HL-60/S4 treated with retinoic acid at 250 ng/mL for 4 days and 3 days (cell line): ENCODE data around the gene CCDC77.
"Not testable (repeated sequence)": the region's sequence is repeated elsewhere in the genome, so short reads cannot be mapped to it uniquely, and the experiment has no call there.

Experiments used
- in situ Hi-C: fragments of 300-500 bp; cut with MboI; formaldehyde crosslinking; loops from 2 replicates; pipeline ENCODE4 v1.7.0; 2022; ENCODE audit warnings: low sequenced_read_pairs

Gene CCDC77

DNA sequence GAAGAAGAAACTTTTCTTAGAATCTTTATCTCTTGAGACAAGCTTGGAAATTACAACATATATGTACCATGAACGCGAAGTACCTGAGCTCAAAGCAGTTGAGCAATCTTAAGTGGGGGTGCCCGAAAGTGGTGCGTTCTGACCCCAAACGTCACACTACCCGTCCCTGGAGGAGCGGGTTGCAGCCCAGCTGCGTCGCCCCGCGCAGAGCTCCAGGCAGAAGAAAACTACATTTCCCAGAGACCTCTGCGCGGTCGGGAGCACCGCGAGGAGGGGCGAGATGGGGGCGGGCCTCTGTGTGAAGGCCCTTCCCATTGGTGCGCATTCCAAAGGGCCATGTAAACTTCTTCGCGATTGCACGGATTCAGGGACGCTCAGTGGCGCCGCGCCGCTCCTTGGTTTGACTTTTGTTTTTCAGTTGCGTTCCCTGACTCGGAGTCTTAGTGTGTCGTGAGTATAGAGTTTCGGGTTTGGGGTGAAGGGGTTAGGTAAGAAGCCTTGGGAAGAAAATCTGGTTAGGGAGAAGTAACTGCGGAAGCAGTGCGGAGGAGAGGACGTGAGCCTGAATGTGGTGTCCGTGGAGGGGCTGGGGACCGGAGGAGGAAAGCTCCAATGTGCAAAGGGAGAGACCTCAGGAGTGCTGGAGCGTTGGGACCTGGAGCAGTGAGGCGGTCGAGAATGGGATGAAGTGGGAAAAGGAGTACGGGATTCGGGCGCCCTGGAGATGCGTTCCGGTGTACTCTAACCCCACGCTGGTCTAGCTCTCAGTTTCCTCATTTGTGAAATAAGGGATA is at the start of gene CCDC77:
CCDC77 (plus strand) TSS at position 410 of the 794 bp plus-strand sequence. CDS start 7,740 bp downstream, outside the sequence.
- in situ Hi-C loops: no loop called here

DNA sequence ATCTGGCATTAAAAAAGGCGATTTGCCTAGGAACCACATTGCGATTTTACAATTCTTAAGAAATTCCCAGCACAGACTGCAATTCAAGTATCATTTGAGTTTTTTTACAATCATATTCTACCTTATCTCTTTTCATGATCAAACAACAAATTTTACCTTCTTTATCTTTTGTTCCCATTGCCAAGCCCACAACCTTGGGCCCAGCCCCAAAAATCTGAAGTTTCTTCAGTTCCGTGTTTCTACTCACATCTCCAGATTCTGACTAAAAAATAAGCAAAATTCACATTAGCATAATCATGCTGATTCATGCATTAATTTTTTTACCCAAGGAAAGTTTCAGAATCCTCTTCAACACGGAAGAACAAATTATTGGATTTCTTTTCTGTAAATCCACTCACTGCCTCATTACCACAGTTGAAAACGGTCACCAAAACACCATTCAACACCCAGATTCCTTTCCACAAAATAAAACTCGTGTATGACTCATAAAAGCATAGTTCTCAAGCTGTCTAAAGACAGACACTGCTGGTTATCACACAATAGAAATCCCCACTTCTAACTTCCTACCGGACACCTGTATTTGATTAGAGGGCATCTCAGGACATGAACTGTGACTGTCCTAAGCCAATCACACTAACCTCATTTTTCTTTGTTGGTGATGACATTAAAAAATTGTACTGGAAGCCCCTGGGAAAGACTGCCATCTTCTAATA is 45.0 kb upstream of the CCDC77 start:
- in situ Hi-C loops: no loop called here

DNA sequence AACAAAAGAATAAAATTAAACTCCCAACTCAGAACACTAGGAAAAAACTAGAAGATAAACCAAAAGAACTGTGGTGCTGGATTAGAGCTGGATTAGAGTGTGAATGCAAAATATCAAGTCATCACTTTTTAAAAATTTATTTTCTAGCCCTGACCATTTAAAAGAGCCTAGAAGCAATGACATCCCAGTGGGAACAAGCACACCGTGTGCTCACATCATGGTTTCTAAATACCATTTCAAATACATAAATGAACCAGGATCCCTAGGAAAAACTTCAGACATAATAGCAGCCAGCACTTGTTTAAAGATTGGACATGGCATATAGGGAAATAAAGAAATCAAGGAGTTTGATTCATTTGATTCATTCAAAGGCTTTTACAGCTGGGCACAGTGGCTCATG is 42.4 kb upstream of the CCDC77 start:
- in situ Hi-C loops: no loop called here

DNA sequence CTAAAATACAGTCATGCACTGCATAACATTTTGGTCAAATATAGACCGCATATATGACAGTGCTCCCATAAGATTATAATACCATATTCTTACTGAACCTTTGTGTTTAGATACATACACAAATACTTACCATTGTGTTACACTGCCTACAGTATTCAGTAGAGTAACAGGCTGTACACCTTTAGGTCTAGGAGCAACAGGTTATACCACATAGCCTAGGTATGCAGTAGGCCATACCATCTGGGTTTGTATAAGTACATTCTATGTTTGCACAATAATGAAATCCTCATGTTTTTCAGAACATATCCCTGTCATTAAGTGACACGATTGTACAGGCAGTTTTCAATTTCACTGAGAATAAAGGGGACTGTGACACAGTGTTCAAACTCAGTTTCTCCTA is 34.6 kb upstream of the CCDC77 start:
- in situ Hi-C loops: no loop called here

DNA sequence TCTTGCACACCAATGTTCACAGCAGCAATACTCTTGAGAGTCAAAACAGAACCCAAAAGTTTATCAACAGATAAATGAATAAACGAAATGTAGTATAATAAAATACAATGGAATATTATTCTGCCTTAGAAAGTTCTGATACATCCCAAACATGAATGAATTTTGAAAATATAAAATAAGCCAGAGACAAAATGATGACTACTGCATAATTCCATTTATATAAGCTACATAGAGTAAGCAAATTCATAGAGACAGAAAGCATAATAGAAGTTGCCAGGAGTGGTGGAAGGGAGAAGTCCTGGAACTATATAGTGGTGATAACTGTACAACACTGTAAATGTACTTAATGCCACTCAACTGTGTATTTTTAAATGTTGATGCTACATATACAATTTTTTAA is 33.5 kb upstream of the CCDC77 start:
- in situ Hi-C loops: no loop called here

DNA sequence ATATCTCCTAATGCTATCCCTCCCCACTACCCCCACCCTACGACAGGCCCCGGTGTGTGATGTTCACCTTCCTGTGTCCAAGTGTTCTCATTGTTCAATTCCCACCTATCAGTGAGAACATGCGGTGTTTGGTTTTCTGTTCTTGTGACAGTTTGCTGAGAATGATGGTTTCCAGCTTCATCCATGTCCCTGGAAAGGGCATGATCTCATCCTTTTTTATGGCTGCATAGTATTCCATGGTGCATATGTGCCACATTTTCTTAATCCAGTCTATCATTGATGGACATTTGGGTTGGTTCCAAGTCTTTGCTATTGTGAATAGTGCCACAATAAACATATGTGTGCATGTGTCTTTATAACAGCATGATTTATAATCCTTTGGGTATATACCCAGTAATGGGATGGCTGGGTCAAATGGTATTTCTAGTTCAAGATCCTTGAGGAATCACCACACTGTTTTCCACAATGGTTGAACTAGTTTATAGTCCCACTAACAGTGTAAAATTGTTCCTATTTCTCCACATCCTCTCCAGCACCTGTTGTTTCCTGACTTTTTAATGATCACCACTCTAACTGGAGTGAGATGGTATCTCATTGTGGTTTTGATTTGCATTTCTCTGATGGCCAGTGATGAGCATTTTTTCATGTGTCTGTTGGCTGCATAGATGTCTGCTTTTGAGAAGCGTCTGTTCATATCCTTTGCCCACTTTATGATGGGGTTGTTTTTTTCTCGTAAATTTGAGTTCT is 30.5 kb upstream of the CCDC77 start:
- in situ Hi-C loops: not testable (repeated sequence)

DNA sequence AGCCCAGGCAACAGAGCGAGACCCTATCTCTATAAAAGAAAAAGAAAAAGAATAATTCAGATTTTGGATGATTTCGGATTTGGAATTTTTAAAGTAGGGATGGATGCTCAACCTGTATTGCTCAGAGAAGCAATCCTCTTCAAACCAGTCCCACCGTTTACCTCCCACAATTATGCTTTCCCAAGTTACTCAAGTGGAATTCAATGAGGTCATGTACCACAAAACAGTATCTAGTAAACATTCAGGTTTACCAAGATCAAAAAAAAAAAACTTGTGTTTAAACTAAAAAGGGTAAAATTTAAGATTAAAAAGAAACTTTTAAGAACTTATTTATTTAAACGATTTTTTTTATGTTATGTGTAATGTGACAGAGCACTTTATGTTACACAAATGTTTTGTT is 14.8 kb upstream of the CCDC77 start:
- in situ Hi-C loops: no loop called here

DNA sequence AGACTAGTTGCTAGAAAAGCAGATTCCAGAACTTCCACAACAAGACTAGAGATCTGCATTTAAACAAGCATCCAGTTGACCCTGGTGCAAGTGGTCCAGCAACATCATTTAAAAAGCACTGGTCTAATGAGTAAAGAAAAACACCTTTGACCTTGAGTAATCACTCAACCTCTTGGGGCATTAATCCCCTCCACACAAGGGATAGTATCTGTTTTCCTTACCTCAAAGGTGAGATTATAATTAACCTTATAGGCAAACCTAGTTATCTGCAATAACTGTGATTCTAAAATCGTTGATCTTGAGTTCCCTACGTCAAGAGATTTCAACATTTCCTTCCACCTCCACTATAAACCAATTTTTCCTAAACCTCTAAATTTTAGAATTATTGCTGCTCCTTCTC is 13.4 kb upstream of the CCDC77 start:
- in situ Hi-C loops: no loop called here

DNA sequence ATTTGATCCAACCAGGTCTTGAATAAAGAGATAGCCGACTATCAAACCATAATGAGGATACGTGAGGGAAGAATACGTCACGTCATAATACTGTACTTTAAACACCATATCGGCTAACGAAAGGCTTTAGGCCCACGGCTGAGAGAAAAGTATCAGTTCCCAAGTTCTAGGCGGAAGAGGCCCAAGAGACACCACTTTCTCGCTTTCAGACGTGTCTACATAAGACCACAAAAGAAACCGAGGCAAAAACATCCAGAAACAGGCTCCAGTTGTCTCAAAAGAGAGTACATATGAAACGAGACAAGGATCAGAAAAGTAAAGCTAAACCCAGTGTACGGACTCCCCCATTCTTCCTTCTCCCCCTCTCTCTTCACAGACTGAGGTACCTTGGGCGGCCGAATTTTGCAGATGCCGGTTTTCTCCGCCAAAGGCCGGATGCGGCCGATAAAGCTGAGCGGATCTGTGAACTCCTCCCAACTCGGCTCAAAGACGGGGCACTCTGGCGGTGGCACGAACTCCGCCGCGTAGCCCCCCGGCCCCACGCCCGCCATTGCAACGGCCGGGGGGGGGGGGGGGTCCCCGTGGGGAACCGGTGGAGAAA is 12.8 kb upstream of the CCDC77 start:
- in situ Hi-C loops: no loop called here

DNA sequence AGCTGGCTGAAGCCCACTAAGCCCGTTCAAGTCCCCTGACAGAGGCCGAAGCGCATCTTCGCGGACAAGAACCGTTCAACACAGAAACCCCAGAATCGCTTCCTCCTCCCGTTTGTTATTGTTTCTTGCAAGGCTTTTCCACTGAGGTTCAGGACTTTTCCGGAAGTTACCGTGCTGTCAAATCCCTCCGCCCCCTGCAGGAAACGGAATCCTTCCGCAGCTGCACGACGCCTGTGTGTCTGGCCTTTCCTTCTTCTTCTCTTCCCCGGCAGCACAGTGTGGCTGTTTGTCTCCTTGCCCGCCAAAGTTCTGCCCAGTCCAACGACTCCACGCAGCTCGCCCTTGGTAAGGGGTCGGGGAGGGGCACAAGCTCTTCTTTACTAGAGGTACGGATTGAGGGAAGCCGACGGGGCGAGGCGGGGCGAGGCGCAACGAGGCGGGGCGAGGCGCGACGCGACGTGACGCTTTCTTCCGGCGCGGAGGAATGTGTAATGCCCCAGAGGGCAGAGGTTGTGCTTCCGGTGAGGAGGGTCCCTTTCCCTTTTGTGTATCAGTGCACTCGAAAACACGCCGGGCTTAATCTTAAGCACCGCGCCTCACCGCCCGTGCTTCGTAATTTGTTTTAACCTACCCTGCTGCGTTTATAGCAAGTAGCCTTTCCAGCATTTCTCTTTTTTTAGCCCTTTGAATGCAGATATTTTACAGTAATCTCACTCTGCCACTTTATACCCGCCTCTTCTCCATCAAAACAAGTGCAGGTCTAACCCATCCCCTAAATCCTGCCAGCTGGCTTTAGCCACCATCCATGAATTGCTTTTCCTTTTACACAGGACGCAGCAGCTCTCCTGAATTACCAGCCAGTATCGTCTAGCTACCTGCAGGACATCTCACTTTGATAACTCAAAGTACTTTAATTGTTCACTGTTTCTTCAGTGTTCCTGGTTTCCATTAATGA is 12.0 kb upstream of the CCDC77 start, which contains the start of gene KDM5A:
KDM5A (minus strand) TSS at position 179 of the 955 bp plus-strand sequence. CDS start 229 bp downstream, outside the sequence.
- in situ Hi-C loops: no loop called here

DNA sequence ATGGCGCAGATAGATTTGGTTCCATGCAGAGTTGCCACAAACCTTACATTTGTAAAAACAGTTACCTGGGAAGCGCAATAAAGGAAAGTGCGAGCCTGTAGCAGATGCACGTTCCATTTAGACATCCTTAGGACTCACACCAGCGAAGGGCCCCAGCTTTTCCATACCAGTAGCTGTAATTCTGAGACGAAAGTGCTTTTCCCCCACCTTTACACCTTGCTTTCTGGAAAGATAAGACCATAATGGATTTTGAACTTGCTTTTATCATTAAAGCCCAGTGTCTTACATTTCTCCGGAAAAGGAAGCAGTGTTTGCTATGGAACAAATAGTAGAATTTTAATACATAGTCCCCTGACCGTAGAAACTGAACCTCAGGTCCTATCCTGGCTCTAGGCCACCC is 616 bp upstream of the CCDC77 start:
- in situ Hi-C loops: no loop called here

DNA sequence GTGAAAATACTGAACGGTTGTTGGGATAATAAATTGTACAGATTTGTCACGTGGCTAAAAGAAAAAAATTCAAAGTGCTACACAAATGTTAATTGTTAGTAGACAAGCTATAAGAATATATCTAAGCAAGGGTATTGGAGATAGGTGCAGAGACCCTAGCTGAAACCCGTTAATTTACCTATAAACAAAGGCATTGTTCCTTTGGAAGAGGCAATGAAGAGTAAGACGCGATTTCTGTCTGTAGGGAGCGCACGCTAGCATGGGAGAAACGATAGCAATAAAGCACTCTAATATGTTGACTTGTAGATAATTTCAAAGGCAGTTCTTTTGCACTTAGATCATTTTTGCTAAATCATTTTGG is 565 bp downstream of the CCDC77 start:
- in situ Hi-C loops: no loop called here

DNA sequence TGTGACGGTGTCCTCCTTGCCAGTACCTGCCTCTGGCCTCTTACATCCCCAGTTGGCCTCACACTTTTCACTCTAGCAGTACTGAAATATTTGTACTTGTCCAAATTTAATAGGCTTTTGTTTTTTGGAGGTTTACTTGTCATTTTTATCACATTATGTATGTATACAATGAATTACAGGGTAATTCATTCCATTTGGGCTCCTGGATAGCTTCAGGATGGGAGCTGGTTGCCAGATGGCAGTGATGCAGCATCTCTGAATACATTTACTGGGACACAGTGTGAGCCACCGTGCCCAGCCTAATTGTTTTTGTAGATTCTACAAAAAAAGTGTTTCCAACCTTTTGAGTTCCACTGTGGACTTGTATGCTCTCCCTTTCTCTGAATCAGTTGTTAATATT is 13.4 kb downstream of the CCDC77 start:
- in situ Hi-C loops: no loop called here

DNA sequence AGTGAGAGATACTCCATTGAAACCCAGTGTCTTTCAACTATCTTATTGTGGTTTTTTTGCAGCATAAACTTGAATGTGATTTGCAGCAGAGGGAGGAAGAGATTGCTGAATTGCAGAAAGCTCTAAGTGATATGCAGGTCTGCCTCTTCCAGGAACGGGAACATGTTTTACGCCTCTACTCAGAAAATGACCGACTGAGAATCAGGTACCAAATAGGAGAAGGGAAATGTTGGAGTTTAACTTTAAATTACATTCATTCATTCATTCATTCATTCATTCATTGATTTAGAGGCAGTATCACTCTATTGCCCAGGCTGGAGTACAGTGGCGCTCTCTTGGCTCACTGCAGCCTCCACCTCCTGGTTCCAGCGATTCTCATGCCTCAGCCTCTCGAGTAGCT is 17.0 kb downstream of the CCDC77 start:
- in situ Hi-C loops: no loop called here

DNA sequence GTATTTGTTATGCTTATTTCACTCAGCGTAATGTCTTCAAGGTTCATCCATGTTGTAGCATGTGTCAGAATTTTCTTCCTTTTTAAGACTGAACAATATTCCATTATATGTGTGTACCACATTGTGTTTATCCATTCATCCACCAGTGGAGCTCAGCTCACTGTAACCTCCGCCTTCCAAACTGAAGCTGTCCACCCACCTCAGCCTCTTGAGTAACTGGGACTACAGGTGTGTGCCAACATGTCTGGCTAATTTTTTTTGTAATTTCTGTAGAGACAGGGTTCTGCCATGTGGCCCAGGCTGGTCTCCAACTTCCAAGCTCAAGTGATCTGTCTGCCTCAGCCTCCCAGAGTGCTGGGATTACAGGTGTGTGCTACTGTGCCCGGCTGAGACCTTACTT is 21.1 kb downstream of the CCDC77 start:
- in situ Hi-C loops: no loop called here

DNA sequence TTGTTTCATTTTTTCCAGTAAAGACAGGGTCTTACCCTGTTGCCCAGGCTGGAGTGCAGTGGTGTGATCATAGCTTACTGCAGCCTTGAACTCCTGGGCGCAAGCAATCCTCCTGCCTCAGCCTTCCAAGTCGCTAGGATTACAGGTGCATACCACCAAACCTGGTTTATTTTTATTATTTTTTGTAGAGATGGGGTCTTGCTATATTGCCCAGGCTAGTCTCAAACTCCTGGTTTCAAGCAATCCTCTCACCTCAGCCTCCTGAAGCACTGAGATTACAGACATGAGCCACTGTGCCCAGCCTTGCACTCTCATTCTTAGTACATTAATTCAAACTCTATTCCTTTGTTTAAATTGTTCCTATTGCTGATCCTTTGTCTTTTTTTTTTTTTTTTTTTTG is 34.3 kb downstream of the CCDC77 start:
- in situ Hi-C loops: not testable (repeated sequence)

DNA sequence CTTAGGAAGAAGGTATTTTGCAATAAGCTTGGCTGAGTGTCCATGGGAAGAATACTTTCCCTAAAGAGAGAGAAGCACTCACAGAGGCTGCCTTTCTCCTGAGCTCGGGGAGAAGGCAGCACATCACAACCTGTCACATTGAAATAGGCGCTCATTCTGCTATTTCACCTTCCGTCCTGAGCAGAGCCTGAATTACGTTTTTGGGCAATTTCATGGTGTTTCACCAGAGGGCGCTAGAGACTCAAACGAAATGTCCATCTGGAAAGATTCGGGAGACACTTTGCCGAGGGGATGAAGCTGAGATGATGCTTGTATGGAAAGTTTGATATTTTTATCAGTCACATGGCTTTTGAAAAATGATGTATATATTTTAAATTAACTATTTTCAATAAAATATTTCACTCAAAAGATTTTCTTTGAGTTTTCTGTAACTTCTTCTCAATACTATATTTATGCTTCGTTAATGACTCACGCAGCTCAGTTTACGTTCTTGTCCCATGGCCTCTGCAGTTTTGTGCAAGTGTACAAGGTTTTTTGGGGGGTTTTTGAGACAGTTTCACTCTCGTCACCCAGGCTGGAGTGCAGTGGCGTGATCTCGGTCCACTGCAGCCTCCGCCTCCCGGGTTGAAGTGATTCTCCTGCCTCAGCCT is 40.9 kb downstream of the CCDC77 start:
- in situ Hi-C loops: no loop called here

DNA sequence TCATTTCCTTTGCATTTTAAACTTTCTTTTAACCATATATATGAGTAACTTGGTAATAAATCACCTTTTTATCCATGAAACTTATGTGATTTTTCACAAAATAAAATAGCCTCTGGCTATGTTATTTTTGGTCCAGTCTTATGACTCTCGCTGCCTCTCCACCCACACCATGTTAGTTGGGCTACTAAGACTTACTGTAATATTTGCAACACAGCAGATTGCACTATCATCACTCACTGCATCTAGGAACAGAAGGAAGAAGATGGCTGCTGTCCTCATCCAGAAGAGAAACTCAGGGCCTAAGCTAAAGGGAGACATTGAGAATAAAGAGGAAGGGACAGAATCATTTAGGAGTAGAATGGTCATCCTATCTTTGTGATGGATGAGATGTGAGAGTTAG is 45.7 kb downstream of the CCDC77 start:
- in situ Hi-C loops: loop anchor here (5.0 kb wide), 1 partner anchor 105 kb away; no protein-coding TSS in a partner anchor

DNA sequence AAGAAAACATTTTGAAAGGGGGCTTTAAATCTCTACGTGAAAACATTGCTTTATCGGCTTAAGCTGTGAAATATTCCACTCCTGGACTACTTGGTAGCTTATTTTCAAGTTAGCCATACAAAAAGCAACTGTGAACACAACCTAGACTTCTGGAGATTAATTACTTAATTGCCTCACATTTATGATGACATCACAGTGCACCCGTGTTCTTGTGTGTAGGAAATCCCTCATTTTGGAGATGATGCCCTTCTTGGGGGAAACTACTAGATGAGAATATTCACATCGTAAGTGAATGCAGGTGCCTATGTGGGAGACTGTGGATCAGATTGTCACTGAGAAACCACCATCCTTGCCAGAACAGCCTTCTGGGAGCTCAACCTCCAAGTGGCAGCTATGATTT is 47.8 kb downstream of the CCDC77 start:
- in situ Hi-C loops: loop anchor here (5.0 kb wide), 1 partner anchor 103 kb away; no protein-coding TSS in a partner anchor
